Ishikawa (cell line): ENCODE results near the gene EIF3A.

ENCODE experiments used
- CEBPB ChIP-seq: IDR thresholded peaks from 2 replicates; pipeline ENCODE4 v1.6.1; 2012
- CREB1 ChIP-seq: IDR thresholded peaks from 2 replicates; pipeline ENCODE4 v1.6.1; 2012; ENCODE audit warnings: low read depth
- EGR1 ChIP-seq: IDR thresholded peaks from 2 replicates; pipeline ENCODE4 v1.6.1; 2012
- EP300 ChIP-seq: IDR thresholded peaks from 2 replicates; pipeline ENCODE4 v1.6.1; 2012; ENCODE audit warnings: borderline replicate concordance
- FOXM1 ChIP-seq: IDR thresholded peaks from 2 replicates; pipeline ENCODE4 v1.6.1; 2012; ENCODE audit warnings: low read depth, borderline replicate concordance
- MAX ChIP-seq: IDR thresholded peaks from 2 replicates; pipeline ENCODE4 v1.6.1; 2012
- NFIC ChIP-seq: IDR thresholded peaks from 2 replicates; pipeline ENCODE4 v1.6.1; 2012
- RAD21 ChIP-seq: IDR thresholded peaks from 2 replicates; pipeline ENCODE4 v1.6.1; 2012; ENCODE audit warnings: low read depth
- REST ChIP-seq: IDR thresholded peaks from 2 replicates; pipeline ENCODE4 v1.6.1; 2012; ENCODE audit warnings: low read depth, mild to moderate bottlenecking
- TAF1 ChIP-seq: IDR thresholded peaks from 2 replicates; pipeline ENCODE4 v1.6.1; 2012; ENCODE audit warnings: low read depth, mild to moderate bottlenecking
- TCF12 ChIP-seq: IDR thresholded peaks from 2 replicates; pipeline ENCODE4 v1.6.1; 2012; ENCODE audit warnings: low read depth
- TEAD4 ChIP-seq: IDR thresholded peaks from 2 replicates; pipeline ENCODE4 v1.6.1; 2012
- USF1 ChIP-seq: IDR thresholded peaks from 2 replicates; pipeline ENCODE4 v1.6.1; 2012
- YY1 ChIP-seq: IDR thresholded peaks from 2 replicates; pipeline ENCODE4 v1.6.1; 2012; ENCODE audit warnings: low read depth
- ZBTB7A ChIP-seq: IDR thresholded peaks from 2 replicates; pipeline ENCODE4 v1.6.1; 2012; ENCODE audit warnings: low read depth

Gene EIF3A

GRCh38 chr10:119078422-119079179, 2.0 kb downstream of the EIF3A start:
- TF ChIP-seq NFIC (no peak), CEBPB (no peak), EGR1 (no peak), TCF12 (no peak), FOXM1 (no peak), MAX (no peak), RAD21 (no peak), REST (no peak), CREB1 (no peak), TAF1 (no peak), USF1 (no peak), YY1 (no peak), EP300 (no peak), TEAD4 (no peak), ZBTB7A (no peak)

GRCh38 chr10:119073584-119073983, 7.0 kb downstream of the EIF3A start:
- no peak for TF ChIP-seq MAX
- TF ChIP-seq CREB1 = no peak
- no peak for TF ChIP-seq NFIC
- TF ChIP-seq REST = no peak
- TF ChIP-seq TAF1 = no peak
- no peak for TF ChIP-seq EGR1
- TF ChIP-seq RAD21 = no peak
- no peak for TF ChIP-seq FOXM1
- TF ChIP-seq CEBPB = no peak
- TF ChIP-seq TCF12 = no peak
- no peak for TF ChIP-seq TEAD4
- TF ChIP-seq EP300 = no peak

GRCh38 chr10:119070395-119071165, 10.0 kb downstream of the EIF3A start:
- TF ChIP-seq CREB1 = no peak
- TF ChIP-seq YY1 = no peak
- no peak for TF ChIP-seq EP300
- TF ChIP-seq REST = no peak
- TF ChIP-seq USF1 = no peak
- no peak for TF ChIP-seq MAX
- no peak for TF ChIP-seq TAF1
- no peak for TF ChIP-seq CEBPB
- no peak for TF ChIP-seq RAD21
- TF ChIP-seq TEAD4 = no peak
- TF ChIP-seq TCF12 = no peak
- no peak for TF ChIP-seq FOXM1
- TF ChIP-seq NFIC = no peak
- no peak for TF ChIP-seq ZBTB7A

- TF ChIP-seq RAD21 (no peak), MAX (no peak), USF1 (no peak), NFIC (no peak), EP300 (no peak), REST (no peak), TEAD4 (no peak), CREB1 (no peak), FOXM1 (no peak), YY1 (no peak), ZBTB7A (no peak), TAF1 (no peak), TCF12 (no peak), CEBPB (no peak), EGR1 (no peak)
Measured at GRCh38 chr10:119061926-119062325, 18.7 kb downstream of the EIF3A start.
